ENCODE data around the gene SRRM2. TPM values are rescaled to one million over a fixed set of nuclear protein-coding genes. Genes with fewer than 3 reads are reported as not detected.
A peak's percentile ranks its signal among the peaks of the same experiment; 100 is the strongest.

The SRRM2 gene
- total RNA-seq, 3 donors from 2014 or later = 538 to 819 (median 692) TPM

DNA sequence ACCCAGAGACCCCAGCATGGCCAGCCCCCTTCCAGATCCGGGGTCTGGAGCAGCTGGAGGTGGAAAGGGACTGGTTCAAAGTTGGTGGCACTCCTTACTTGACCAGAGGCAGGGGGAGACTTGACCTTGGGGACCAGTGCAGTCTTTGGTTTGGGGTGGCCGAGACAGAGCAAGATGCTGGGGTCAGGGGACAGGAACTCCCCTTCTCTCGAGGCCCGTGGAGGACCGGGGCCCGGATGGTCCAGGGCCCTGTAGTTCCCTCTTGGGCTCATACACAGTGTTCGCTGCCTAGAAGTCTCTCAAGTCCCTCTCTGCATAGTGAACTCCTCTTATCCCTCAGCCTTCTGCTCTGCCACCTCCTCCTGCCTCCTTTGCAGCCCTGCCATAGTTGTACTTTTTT is 35.5 kb downstream of the SRRM2 start:
- Histone ChIP-seq H3K9me3 (no peaks in the 10 kb centered on the region), H3K4me1 (ENCODE audit: low read depth) (peaks cover 14% of the 10 kb centered on the region), H3K4me3 (no peak overlapping the region), H3K36me3 (ENCODE audit: low read depth) (no peaks in the 10 kb centered on the region)
- DNase-seq (peak in 2 of 3 donors; percentile 17 to 19), ATAC-seq (no peak)
- intact Hi-C loops (cut with DNase I, micrococcal nuclease) = no loop called here
- TF ChIP-seq, protein P1, sequence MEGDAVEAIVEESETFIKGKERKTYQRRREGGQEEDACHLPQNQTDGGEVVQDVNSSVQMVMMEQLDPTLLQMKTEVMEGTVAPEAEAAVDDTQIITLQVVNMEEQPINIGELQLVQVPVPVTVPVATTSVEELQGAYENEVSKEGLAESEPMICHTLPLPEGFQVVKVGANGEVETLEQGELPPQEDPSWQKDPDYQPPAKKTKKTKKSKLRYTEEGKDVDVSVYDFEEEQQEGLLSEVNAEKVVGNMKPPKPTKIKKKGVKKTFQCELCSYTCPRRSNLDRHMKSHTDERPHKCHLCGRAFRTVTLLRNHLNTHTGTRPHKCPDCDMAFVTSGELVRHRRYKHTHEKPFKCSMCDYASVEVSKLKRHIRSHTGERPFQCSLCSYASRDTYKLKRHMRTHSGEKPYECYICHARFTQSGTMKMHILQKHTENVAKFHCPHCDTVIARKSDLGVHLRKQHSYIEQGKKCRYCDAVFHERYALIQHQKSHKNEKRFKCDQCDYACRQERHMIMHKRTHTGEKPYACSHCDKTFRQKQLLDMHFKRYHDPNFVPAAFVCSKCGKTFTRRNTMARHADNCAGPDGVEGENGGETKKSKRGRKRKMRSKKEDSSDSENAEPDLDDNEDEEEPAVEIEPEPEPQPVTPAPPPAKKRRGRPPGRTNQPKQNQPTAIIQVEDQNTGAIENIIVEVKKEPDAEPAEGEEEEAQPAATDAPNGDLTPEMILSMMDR (IDR thresholded peaks at IDR 0.05) = no peak

DNA sequence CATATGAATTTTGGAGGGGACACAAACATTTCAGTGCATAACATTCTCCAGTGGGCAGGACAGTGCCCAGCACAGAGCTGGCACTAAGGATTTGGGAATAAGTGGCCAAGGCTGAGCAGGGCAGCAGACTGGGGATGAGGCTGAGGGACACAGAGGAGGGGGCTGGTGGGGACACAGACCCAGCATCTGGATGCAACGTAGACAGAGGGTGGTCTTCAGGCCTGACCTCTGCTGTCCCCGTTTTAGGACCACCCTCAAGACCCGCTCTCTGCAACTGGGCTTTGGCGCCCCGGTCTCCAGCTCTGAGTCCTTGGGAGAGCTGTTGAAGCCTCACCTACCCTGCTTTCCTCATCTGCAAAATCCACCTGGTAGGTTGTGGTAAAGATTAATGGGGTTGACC is 38.2 kb downstream of the SRRM2 start:
- Histone ChIP-seq H3K4me1 (ENCODE audit: low read depth) (peaks cover 12% of the 10 kb centered on the region), H3K4me3 (no peak overlapping the region), H3K9me3 (no peaks in the 10 kb centered on the region), H3K36me3 (ENCODE audit: low read depth) (no peaks in the 10 kb centered on the region)
- TF ChIP-seq, protein P1 (IDR thresholded peaks at IDR 0.05) = no peak
- intact Hi-C loops (cut with DNase I, micrococcal nuclease) = no loop called here
- peak in 2 of 3 donors; percentile 4 to 38 for DNase-seq
- ATAC-seq = no peak

DNA sequence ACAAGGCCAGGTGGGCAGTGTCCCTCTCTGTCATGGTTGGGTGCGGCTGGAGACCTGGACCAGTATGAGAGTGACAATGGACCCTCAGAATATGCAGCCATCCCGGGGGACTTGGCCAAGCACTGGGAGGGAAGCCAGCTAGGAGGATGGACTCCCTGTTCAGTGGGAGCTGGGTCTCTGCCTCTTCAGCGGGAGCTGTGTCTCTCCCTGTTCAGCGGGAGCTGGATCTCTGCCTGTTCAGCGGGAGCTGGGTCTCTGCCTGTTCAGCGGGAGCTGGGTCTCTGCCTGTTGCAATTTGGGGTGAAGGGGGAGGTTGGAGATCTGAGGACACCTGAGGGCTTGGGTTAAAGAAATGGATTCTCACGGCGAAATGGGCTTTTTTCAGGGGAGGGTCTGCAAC is 38.7 kb downstream of the SRRM2 start:
- TF ChIP-seq, protein P1 (IDR thresholded peaks at IDR 0.05) = no peak
- DNase-seq (peak in 2 of 3 donors; percentile 10 to 34), ATAC-seq (no peak)
- no peaks in the 10 kb centered on the region for H3K36me3 ChIP-seq (ENCODE audit: low read depth)
- no peaks in the 10 kb centered on the region for H3K9me3 ChIP-seq
- intact Hi-C loops (cut with DNase I, micrococcal nuclease) = no loop called here
- H3K4me3 ChIP-seq = no peak overlapping the region
- peaks cover 12% of the 10 kb centered on the region for H3K4me1 ChIP-seq (ENCODE audit: low read depth)

DNA sequence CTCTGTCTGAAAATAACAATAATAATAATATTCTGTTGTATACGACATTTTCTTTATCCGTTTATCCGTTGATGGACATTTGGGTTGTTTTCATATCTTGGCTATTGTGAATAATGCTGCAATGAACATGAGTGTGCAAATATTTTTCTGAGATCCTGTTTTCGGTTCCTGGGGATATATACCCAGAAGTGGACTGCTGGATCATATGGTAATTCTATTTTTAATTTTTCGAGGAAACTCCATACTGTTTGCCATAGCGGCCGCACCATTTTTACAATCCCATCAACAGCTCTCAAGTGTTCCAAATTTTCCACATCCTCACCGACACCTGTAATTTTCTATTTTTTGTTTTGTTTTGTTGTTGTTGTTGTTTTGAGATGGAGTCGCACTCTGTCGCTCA is 40.5 kb downstream of the SRRM2 start:
- intact Hi-C loops (cut with DNase I, micrococcal nuclease) = no loop called here
- H3K4me1 ChIP-seq (ENCODE audit: low read depth) = peaks cover 12% of the 10 kb centered on the region
- ATAC-seq (no peak), DNase-seq (no peak)
- H3K36me3 ChIP-seq (ENCODE audit: low read depth) = no peaks in the 10 kb centered on the region
- H3K9me3 ChIP-seq = no peaks in the 10 kb centered on the region
- no peak overlapping the region for H3K4me3 ChIP-seq
- TF ChIP-seq, protein P1 (IDR thresholded peaks at IDR 0.05) = no peak

DNA sequence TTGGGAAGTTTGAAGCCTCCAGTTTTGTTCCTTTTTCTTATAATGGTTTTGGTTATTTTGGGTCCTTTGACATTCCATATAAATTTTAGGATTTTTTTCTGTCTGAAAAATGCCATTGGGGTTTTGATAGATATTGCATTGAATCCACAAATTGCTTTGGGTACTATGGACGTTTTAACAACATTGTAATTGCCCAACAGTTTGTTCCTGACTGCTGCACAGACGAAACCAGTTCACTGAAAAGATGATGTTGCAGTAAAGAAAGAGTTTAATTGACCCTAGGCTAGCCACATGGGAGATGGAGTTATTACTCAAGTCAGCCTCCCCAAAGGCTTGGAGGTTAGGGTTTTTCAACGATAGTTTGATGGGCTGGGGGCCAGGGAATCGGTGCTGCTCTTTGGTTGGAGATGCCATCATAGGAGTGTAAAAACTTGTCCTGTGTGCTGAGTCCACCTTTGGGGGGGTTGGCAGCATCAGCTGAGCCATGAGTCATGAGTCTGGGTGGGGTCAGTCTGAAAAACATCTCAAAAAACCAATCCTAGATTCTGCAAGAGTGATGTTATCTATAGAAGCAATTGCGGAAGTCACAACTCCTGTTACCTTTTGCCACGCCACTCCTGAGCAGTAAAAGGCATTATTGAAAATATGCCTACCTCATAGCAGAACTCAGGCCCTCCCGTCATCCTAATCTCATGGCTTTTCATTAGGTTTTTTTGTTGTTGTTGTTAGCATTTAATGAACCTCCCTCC is 43.1 kb downstream of the SRRM2 start:
- Histone ChIP-seq H3K9me3 (no peaks in the 10 kb centered on the region), H3K4me1 (ENCODE audit: low read depth) (peaks cover 20% of the 10 kb centered on the region), H3K4me3 (no peak overlapping the region), H3K36me3 (ENCODE audit: low read depth) (no peaks in the 10 kb centered on the region)
- DNase-seq = peak; percentile 48 to 61 (median 51)
- intact Hi-C loops (cut with DNase I, micrococcal nuclease) = no loop called here
- ATAC-seq = peak; percentile 54
- TF ChIP-seq, protein P1 (IDR thresholded peaks at IDR 0.05) = no peak

Measured in mucosa of descending colon (tissue), 3 donors.